Measurements from ENCODE around the gene UGT2B28.
"Not testable (repeated sequence)": the region's sequence is repeated elsewhere in the genome, so short reads cannot be mapped to it uniquely, and the experiment has no call there.

UGT2B28 gene

GRCh38 chr4:69280081-69280480 is at the start of gene UGT2B28:
Gene UGT2B28, plus strand, starts transcription at chr4:69280475. Its CDS starts 26 bp downstream, at chr4:69280501.
- DNase-seq: not testable (repeated sequence)

GRCh38 chr4:69239092-69239491 is 41.2 kb upstream of the UGT2B28 start:
- no peak for DNase-seq

GRCh38 chr4:69239557-69240168 is 40.6 kb upstream of the UGT2B28 start:
- no peak for DNase-seq

- DNase-seq: not testable (repeated sequence)
Observed at GRCh38 chr4:69240787-69241186, 39.5 kb upstream of the UGT2B28 start.

- DNase-seq: not testable (repeated sequence)
Observed at GRCh38 chr4:69241746-69242145, 38.5 kb upstream of the UGT2B28 start.

GRCh38 chr4:69242562-69243240 is 37.6 kb upstream of the UGT2B28 start:
- not testable (repeated sequence) for DNase-seq

GRCh38 chr4:69250884-69251283 is 29.4 kb upstream of the UGT2B28 start:
- DNase-seq: not testable (repeated sequence)

GRCh38 chr4:69253147-69253772 is 27.0 kb upstream of the UGT2B28 start:
- DNase-seq: not testable (repeated sequence)

- DNase-seq: not testable (repeated sequence)
Observed at GRCh38 chr4:69268612-69269011, 11.7 kb upstream of the UGT2B28 start.

- not testable (repeated sequence) for DNase-seq
Observed at GRCh38 chr4:69296356-69296755, 16.1 kb downstream of the UGT2B28 start.

GRCh38 chr4:69308426-69309033 is 28.3 kb downstream of the UGT2B28 start:
- DNase-seq: not testable (repeated sequence)

- not testable (repeated sequence) for DNase-seq
Observed at GRCh38 chr4:69309549-69310076, 29.3 kb downstream of the UGT2B28 start.

- not testable (repeated sequence) for DNase-seq
Observed at GRCh38 chr4:69310262-69310661, 30.0 kb downstream of the UGT2B28 start.

- not testable (repeated sequence) for DNase-seq
Observed at GRCh38 chr4:69317669-69318298, 37.5 kb downstream of the UGT2B28 start.

GRCh38 chr4:69321153-69321729 is 41.0 kb downstream of the UGT2B28 start:
- no peak for DNase-seq

GRCh38 chr4:69322055-69322454 is 41.8 kb downstream of the UGT2B28 start:
- no peak for DNase-seq

GRCh38 chr4:69323284-69323683 is 43.0 kb downstream of the UGT2B28 start:
- no peak for DNase-seq

- no peak for DNase-seq
Observed at GRCh38 chr4:69330345-69331047, 50.2 kb downstream of the UGT2B28 start.

GRCh38 chr4:69331304-69331703 is 51.0 kb downstream of the UGT2B28 start:
- DNase-seq: not testable (repeated sequence)

- DNase-seq: not testable (repeated sequence)
Observed at GRCh38 chr4:69335485-69335884, 55.2 kb downstream of the UGT2B28 start.

- not testable (repeated sequence) for DNase-seq
Observed at GRCh38 chr4:69343114-69343513, 62.8 kb downstream of the UGT2B28 start.

Measured in activated naive CD4-positive, alpha-beta T cell (primary cell).